ENCODE measurements around the gene ZNF366.

Gene ZNF366

GRCh38 chr5:72519111-72519510 is 11.9 kb upstream of the ZNF366 start:
- DNase-seq = no peak

- no peak for DNase-seq
Measured at GRCh38 chr5:72518001-72518683, 10.9 kb upstream of the ZNF366 start.

- no peak for DNase-seq
Measured at GRCh38 chr5:72516916-72517315, 9.7 kb upstream of the ZNF366 start.

- DNase-seq = no peak
Measured at GRCh38 chr5:72515211-72515610, 8.0 kb upstream of the ZNF366 start.

- DNase-seq = no peak
Measured at GRCh38 chr5:72512593-72512860, 5.3 kb upstream of the ZNF366 start.

GRCh38 chr5:72511774-72512592 is 4.8 kb upstream of the ZNF366 start:
- no peak for DNase-seq

GRCh38 chr5:72511366-72511765 is 4.2 kb upstream of the ZNF366 start:
- no peak for DNase-seq

- no peak for DNase-seq
Measured at GRCh38 chr5:72510610-72511181, 3.5 kb upstream of the ZNF366 start.

GRCh38 chr5:72509401-72509800 is 2.2 kb upstream of the ZNF366 start:
- no peak for DNase-seq

GRCh38 chr5:72508241-72509170 is 1.3 kb upstream of the ZNF366 start:
- DNase-seq = no peak

GRCh38 chr5:72507907-72508238 is 663 bp upstream of the ZNF366 start:
- DNase-seq = no peak

- DNase-seq = no peak
Measured at GRCh38 chr5:72506158-72506549, 1.1 kb downstream of the ZNF366 start.

- DNase-seq = no peak
Measured at GRCh38 chr5:72505539-72506157, 1.6 kb downstream of the ZNF366 start.

GRCh38 chr5:72505016-72505415 is 2.2 kb downstream of the ZNF366 start:
- DNase-seq = no peak

GRCh38 chr5:72503888-72504491 is 3.2 kb downstream of the ZNF366 start:
- DNase-seq = no peak

GRCh38 chr5:72501488-72501887 is 5.7 kb downstream of the ZNF366 start:
- DNase-seq = no peak

- DNase-seq = no peak
Measured at GRCh38 chr5:72499730-72500129, 7.5 kb downstream of the ZNF366 start.

- DNase-seq = no peak
Measured at GRCh38 chr5:72499090-72499489, 8.1 kb downstream of the ZNF366 start.

GRCh38 chr5:72498284-72498683 is 8.9 kb downstream of the ZNF366 start:
- DNase-seq = no peak

- no peak for DNase-seq
Measured at GRCh38 chr5:72497823-72498222, 9.4 kb downstream of the ZNF366 start.

GRCh38 chr5:72495410-72495809 is 11.8 kb downstream of the ZNF366 start:
- DNase-seq = no peak

GRCh38 chr5:72494623-72495124 is 12.5 kb downstream of the ZNF366 start:
- DNase-seq = no peak

Measured in GF-D8 (cell line).